KBM-7 (cell line): ENCODE results near the gene CR1L.
"Not testable (repeated sequence)": the region's sequence is repeated elsewhere in the genome, so short reads cannot be mapped to it uniquely, and the experiment has no call there.

Source experiments
- DNase-seq: peaks from one replicate; pipeline ENCODE4 v3.0.0-alpha.2; 2015
- in situ Hi-C: fragments of 300-500 bp; cut with MboI; formaldehyde crosslinking; loops from 2 replicates; pipeline ENCODE4 v1.14.3; 2020; ENCODE audit warnings: low sequenced_read_pairs, low pct_unique_long_range_greater_than_20kb, mixed read lengths

Gene CR1L

GRCh38 chr1:207644166-207644851 lies 624 bp upstream of the CR1L start:
- no peak for DNase-seq
- in situ Hi-C loops: no loop called here

- in situ Hi-C loops: no loop called here
- DNase-seq: no peak
Measured at GRCh38 chr1:207645635-207646081, 725 bp downstream of the CR1L start.

GRCh38 chr1:207646171-207646570 lies 1.2 kb downstream of the CR1L start:
- in situ Hi-C loops: no loop called here
- no peak for DNase-seq

GRCh38 chr1:207646944-207647579 lies 2.1 kb downstream of the CR1L start:
- no peak for DNase-seq
- in situ Hi-C loops: no loop called here

GRCh38 chr1:207647671-207648333 lies 2.9 kb downstream of the CR1L start:
- DNase-seq: no peak
- in situ Hi-C loops: no loop called here

- in situ Hi-C loops: no loop called here
- no peak for DNase-seq
Measured at GRCh38 chr1:207648334-207649209, 3.6 kb downstream of the CR1L start.

- in situ Hi-C loops: no loop called here
- no peak for DNase-seq
Measured at GRCh38 chr1:207649210-207649753, 4.3 kb downstream of the CR1L start.

GRCh38 chr1:207649865-207650580 lies 5.1 kb downstream of the CR1L start:
- in situ Hi-C loops: no loop called here
- DNase-seq: no peak

GRCh38 chr1:207651583-207651982 lies 6.7 kb downstream of the CR1L start:
- no peak for DNase-seq
- in situ Hi-C loops: no loop called here

- in situ Hi-C loops: no loop called here
- no peak for DNase-seq
Measured at GRCh38 chr1:207654320-207654719, 9.4 kb downstream of the CR1L start.

- in situ Hi-C loops: no loop called here
- no peak for DNase-seq
Measured at GRCh38 chr1:207658408-207658807, 13.5 kb downstream of the CR1L start.

- in situ Hi-C loops: no loop called here
- DNase-seq: no peak
Measured at GRCh38 chr1:207658904-207659485, 14.1 kb downstream of the CR1L start.

GRCh38 chr1:207659545-207660153 lies 14.7 kb downstream of the CR1L start:
- in situ Hi-C loops: no loop called here
- DNase-seq: no peak

- DNase-seq, in situ Hi-C loops: not testable (repeated sequence)
Measured at GRCh38 chr1:207661420-207661819, 16.5 kb downstream of the CR1L start.

GRCh38 chr1:207666342-207666741 lies 21.4 kb downstream of the CR1L start:
- DNase-seq: no peak
- in situ Hi-C loops: no loop called here

GRCh38 chr1:207669528-207670009 lies 24.6 kb downstream of the CR1L start:
- in situ Hi-C loops: no loop called here
- DNase-seq: no peak

- no peak for DNase-seq
- in situ Hi-C loops: no loop called here
Measured at GRCh38 chr1:207670192-207670591, 25.3 kb downstream of the CR1L start.

GRCh38 chr1:207670997-207671396 lies 26.1 kb downstream of the CR1L start:
- in situ Hi-C loops: no loop called here

More at GRCh38 chr1:207670997-207671396, 26.1 kb downstream of the CR1L start:
- DNase-seq: no peak
